Spleen (tissue), 11 donors: ENCODE data around the gene CYP19A1. TPM values are rescaled to one million over a fixed set of nuclear protein-coding genes. Genes with fewer than 3 reads are reported as not detected.
A peak's percentile ranks its signal among the peaks of the same experiment; 100 is the strongest.

ENCODE experiments used
- DNase-seq: peaks from one replicate; pipeline ENCODE4 v3.0.0-alpha.2; 2020
- H3K27ac ChIP-seq, 8 donors: fragments of 200-600 bp; sonication (generic) in 7 of 8; 1 replicate in 4 of 8; 2 replicates in 4 of 8; pipeline versions ENCODE4 v1.5.0 to v1.8.0; 2016 to 2021; ENCODE audit warnings: inconsistent platforms in 4 of 8, mild to moderate bottlenecking in 4 of 8, moderate library complexity in 1 of 8
- H3K27me3 ChIP-seq, 7 donors: fragments of 200-600 bp; sonication (generic) in 6 of 7; replicated peaks in 1 of 7; 1 replicate in 4 of 7; 2 replicates in 3 of 7; pipeline versions ENCODE4 v1.5.0 to v1.8.0; 2016 to 2021; ENCODE audit warnings: inconsistent platforms in 3 of 7, mild to moderate bottlenecking in 1 of 7
- H3K36me3 ChIP-seq, 6 donors: fragments of 200-600 bp; sonication (generic) in 5 of 6; 1 replicate in 4 of 6; 2 replicates in 2 of 6; pipeline versions ENCODE4 v1.5.0 to v1.8.0; 2016 to 2021; ENCODE audit warnings: inconsistent platforms in 2 of 6
- H3K4me1 ChIP-seq, 6 donors: fragments of 200-600 bp; sonication (generic) in 5 of 6; 1 replicate in 3 of 6; 2 replicates in 3 of 6; pipeline versions ENCODE4 v1.5.0 to v1.8.0; 2016 to 2021; ENCODE audit warnings: inconsistent platforms in 3 of 6
- H3K4me3 ChIP-seq, 8 donors: fragments of 200-600 bp; sonication (generic) in 7 of 8; 1 replicate in 4 of 8; 2 replicates in 4 of 8; pipeline versions ENCODE4 v1.5.0 to v1.8.0; 2016 to 2021; ENCODE audit warnings: inconsistent platforms in 4 of 8, mild to moderate bottlenecking in 4 of 8, moderate library complexity in 2 of 8
- H3K9me3 ChIP-seq, 8 donors: fragments of 200-600 bp; sonication (generic) in 7 of 8; 1 replicate in 4 of 8; 2 replicates in 4 of 8; pipeline versions ENCODE4 v1.5.0 to v1.8.0; 2016 to 2021; ENCODE audit warnings: inconsistent platforms in 4 of 8
- POLR2A ChIP-seq, 3 donors: fragments of 450-650 bp; IDR thresholded peaks; one replicate each; pipeline ENCODE4 v1.5.1; 2017; ENCODE audit warnings: antibody characterized with exemption in 3 of 3, mild to moderate bottlenecking in 1 of 3
- POLR2AphosphoS5 ChIP-seq, 3 donors: sonication (generic); formaldehyde crosslinking; IDR thresholded peaks; one replicate each; pipeline ENCODE4 v1.5.1; 2017; ENCODE audit warnings: antibody characterized with exemption in 3 of 3
- WGBS, 5 donors: extraction: QIAGEN DNeasy Blood & Tissue Kit in 3 of 5; methylation state at CpG; one replicate each; pipeline versions ENCODE4 v1.1.5 to v1.1.7; 2013 to 2018; 5-methylcytosine and 5-hydroxymethylcytosine counted together
- intact Hi-C: fragments of 100-400 bp; cut with DNase I; formaldehyde crosslinking; loops from one replicate; pipeline ENCODE4 v1.15.0; 2023; ENCODE audit warnings: low total_unique reads
- polyA plus RNA-seq, 3 donors: library from polyadenylated mRNA; stranded (reverse); fragments of 200-250 nt; gene quantifications; one replicate each; pipeline ENCODE4 v1.2.1, GENCODE V29; 2013
- total RNA-seq, 7 donors: library from RNA; depleted of rRNA in 3 of 7; stranded (reverse); fragments of >200 nt in 3 of 7; fragmentation: NEBNext Ultra II Directional in 4 of 7; extraction: Animal tissue kit (Norgen Biotek cat#: 25700) in 4 of 7; gene quantifications; one replicate each; pipeline versions ENCODE4 v1.1.0 to v1.2.1, GENCODE V29; 2016 to 2021
- TF ChIP-seq, protein P1 (sequence below), 11 experiments: fragments of 200-600 bp in 7 of 11; fragments of 450-650 bp in 4 of 11; sonication (generic) in 4 of 11; IDR thresholded peaks in 8 of 11; conservative IDR thresholded peaks in 3 of 11; 1 replicate in 7 of 11; 2 replicates in 4 of 11; pipeline versions ENCODE4 v1.4.0 to v1.8.0; 2016 to 2021; ENCODE audit warnings: antibody characterized with exemption in 11 of 11, inconsistent platforms in 4 of 11, mild to moderate bottlenecking in 1 of 11
- donor health status: healthy with polysubstance abuse.
- donor health status: DM: no; HTN: no; CAD: no; lungs with moderate emphysema.
- donor health status: DM: no; HTN: no; CAD: no.
- donor health status: Bipolar disorder and iron deficiency.
- donor health status: healthy.
- donor health status: DM: no; HTN: no; CAD: no.
- donor health status: DM: yes; HTN: yes; CAD: no.

The CYP19A1 gene
- total and polyA plus RNA-seq, 10 donors, result 0.13 to 5.6 (median 0.96) TPM; not detected in 1

DNA sequence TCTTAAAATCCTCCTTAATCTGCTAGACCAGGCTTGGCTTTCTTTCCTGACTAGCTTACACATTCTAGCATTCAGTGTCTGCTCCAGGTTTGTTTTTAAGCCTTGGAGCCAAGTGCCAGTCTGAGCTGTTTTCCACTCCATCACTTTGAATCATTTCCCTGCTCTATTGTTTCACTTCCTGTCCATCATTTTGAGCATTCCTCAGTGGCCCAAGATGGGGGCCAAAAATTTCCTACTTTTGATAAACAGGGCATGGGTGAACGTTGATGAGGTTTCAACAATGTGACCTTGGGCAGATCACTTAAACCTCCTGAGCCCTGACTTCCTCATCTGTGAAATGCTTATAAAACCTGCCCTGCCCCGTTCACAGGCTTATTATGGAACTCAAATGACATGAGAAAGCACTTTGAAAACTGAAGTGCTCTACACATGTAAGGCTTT lies 4.4 kb downstream of the CYP19A1 start:
- Histone ChIP-seq H3K27me3 (peaks cover 0 to 41% (median 0%) of the 10 kb centered on the region in 7 donors), H3K4me1 (peaks cover 9 to 57% (median 20%) of the 10 kb centered on the region in 6 donors), H3K9me3 (no peaks in the 10 kb centered on the region), H3K4me3 (no peak overlapping the region), H3K36me3 (no peaks in the 10 kb centered on the region), H3K27ac (peak overlapping the region in 4 of 8 donors; percentile 22 to 67 (median 48))
- WGBS, 5 donors, result 0 to 7% (median 2%) methylated on average over 2 of the region's 2 CpGs
- TF ChIP-seq, protein P1, sequence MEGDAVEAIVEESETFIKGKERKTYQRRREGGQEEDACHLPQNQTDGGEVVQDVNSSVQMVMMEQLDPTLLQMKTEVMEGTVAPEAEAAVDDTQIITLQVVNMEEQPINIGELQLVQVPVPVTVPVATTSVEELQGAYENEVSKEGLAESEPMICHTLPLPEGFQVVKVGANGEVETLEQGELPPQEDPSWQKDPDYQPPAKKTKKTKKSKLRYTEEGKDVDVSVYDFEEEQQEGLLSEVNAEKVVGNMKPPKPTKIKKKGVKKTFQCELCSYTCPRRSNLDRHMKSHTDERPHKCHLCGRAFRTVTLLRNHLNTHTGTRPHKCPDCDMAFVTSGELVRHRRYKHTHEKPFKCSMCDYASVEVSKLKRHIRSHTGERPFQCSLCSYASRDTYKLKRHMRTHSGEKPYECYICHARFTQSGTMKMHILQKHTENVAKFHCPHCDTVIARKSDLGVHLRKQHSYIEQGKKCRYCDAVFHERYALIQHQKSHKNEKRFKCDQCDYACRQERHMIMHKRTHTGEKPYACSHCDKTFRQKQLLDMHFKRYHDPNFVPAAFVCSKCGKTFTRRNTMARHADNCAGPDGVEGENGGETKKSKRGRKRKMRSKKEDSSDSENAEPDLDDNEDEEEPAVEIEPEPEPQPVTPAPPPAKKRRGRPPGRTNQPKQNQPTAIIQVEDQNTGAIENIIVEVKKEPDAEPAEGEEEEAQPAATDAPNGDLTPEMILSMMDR (IDR thresholded peaks at IDR 0.05 in 8 of 11, conservative IDR thresholded peaks at IDR 0.05 in 3 of 11), result no peak
- TF ChIP-seq POLR2AphosphoS5 (IDR thresholded peaks at IDR 0.05), result no peak
- TF ChIP-seq POLR2A (IDR thresholded peaks at IDR 0.05), result no peak
- intact Hi-C loops, result no loop called here
- no peak for DNase-seq

DNA sequence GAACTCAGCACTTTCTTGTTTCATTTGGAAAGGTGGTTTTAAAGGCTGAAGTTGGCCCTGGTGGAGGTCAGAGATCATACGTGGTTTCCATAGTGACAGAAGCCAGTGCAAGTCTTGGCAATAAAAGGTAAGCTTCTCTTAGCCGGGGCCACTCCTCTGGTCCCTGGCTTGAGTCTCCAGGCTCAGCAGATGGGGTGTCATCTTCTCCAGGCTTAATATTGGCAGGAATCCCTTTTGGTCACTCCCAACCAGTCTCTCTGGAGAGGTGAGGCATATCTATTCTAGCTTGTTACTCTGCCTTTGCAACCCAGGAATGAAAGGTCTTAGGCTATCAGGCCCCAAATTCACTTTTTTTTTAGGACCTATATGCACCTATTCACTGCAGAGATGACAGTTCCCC lies 4.8 kb downstream of the CYP19A1 start:
- peak overlapping the region in 3 of 8 donors; percentile 35 to 67 (median 61) for H3K27ac ChIP-seq
- TF ChIP-seq, protein P1 (IDR thresholded peaks at IDR 0.05 in 8 of 11, conservative IDR thresholded peaks at IDR 0.05 in 3 of 11), result no peak
- peaks cover 0 to 40% (median 0%) of the 10 kb centered on the region in 7 donors for H3K27me3 ChIP-seq
- peaks cover 9 to 57% (median 20%) of the 10 kb centered on the region in 6 donors for H3K4me1 ChIP-seq
- intact Hi-C loops, result no loop called here
- 77 to 93% (median 85%) methylated on average over 2 of the region's 2 CpGs for WGBS, 5 donors
- DNase-seq, result no peak
- no peaks in the 10 kb centered on the region for H3K36me3 ChIP-seq
- no peak overlapping the region for H3K4me3 ChIP-seq
- peaks cover 0 to 3% (median 0%) of the 10 kb centered on the region in 8 donors for H3K9me3 ChIP-seq

DNA sequence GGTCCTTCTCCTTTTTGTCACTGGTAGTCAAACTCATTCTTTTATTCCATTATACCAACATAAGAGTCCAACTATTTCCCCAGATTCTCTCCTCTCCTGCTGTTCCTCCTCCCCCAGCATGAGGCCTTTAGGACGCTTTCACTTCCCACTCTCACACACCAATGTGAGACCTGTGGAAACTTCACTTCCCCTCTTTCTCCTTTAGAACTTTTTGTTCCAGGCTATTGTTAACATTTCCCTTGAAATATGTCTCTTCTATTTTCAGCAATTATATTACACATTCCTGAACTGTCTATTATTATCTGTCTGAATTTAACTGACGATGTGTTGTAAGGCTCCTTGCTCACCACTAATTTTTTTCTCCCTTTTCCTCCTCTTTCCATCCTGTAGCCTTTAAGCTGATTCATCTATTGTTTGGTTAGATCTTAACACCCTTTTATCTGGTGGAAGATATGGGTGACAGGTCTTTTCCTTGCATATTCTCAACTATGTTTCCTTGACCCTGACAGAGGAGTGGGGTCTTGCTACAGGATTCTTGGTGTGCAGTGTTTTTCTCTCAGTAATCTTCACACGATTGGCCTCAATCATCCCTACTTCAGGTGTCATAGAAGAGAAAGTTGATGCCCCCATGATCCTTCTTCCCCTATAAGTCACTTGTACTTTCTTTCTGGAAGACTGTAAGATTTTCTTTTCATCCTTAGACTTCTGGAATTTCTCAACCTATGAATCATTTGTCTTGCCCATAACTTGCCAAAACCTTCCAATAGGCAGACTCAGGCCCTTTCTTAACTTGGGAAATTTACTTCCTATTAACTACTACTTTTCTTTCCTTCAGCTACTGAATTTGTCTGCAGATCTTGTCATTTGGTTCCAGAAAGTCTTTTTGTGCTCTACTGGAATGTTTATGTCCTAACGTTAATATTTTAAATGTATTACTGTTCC lies 5.9 kb downstream of the CYP19A1 start:
- no peak for TF ChIP-seq POLR2AphosphoS5 (IDR thresholded peaks at IDR 0.05)
- TF ChIP-seq, protein P1 (IDR thresholded peaks at IDR 0.05 in 8 of 11, conservative IDR thresholded peaks at IDR 0.05 in 3 of 11), result no peak
- no peak for TF ChIP-seq POLR2A (IDR thresholded peaks at IDR 0.05)
- H3K36me3 ChIP-seq, result no peaks in the 10 kb centered on the region
- no peak for DNase-seq
- peak overlapping the region in 3 of 8 donors; percentile 10 to 67 (median 27) for H3K27ac ChIP-seq
- peaks cover 0 to 29% (median 0%) of the 10 kb centered on the region in 7 donors for H3K27me3 ChIP-seq
- intact Hi-C loops, result no loop called here
- H3K9me3 ChIP-seq, result peaks cover 0 to 5% (median 0%) of the 10 kb centered on the region in 8 donors
- WGBS, 5 donors, result 58 to 73% (median 63%) methylated on average over 4 of the region's 4 CpGs
- peaks cover 9 to 57% (median 20%) of the 10 kb centered on the region in 6 donors for H3K4me1 ChIP-seq
- H3K4me3 ChIP-seq, result no peak overlapping the region

DNA sequence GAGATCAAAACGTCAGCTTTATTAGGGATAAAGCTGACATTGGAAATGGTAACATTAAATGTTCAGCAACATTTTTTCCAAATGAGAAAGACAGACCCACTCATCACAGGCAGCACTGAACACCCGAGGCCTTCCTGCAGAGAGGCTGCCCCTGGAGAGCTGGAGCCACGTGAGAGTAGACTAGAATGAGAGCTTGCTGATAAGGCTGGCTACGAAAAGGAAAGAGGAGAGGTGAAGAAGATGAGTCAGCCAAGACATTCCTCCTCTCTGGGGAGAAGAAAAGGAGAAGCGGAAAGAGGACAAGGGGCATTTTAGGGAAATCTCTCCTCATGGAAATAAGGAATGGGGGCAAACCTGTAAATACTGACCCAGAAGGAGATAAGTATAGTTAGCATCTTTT lies 7.3 kb downstream of the CYP19A1 start:
- H3K9me3 ChIP-seq, result peaks cover 0 to 5% (median 0%) of the 10 kb centered on the region in 8 donors
- peaks cover 0 to 22% (median 0%) of the 10 kb centered on the region in 7 donors for H3K27me3 ChIP-seq
- H3K4me1 ChIP-seq, result peaks cover 9 to 51% (median 20%) of the 10 kb centered on the region in 6 donors
- no peak overlapping the region for H3K27ac ChIP-seq
- H3K4me3 ChIP-seq, result no peak overlapping the region
- WGBS, 5 donors, result 67 to 86% (median 74%) methylated on average over 5 of the region's 5 CpGs
- no peak for DNase-seq
- H3K36me3 ChIP-seq, result no peaks in the 10 kb centered on the region
- intact Hi-C loops, result no loop called here
- TF ChIP-seq POLR2AphosphoS5 (IDR thresholded peaks at IDR 0.05) (no peak), POLR2A (IDR thresholded peaks at IDR 0.05) (no peak)
- TF ChIP-seq, protein P1 (IDR thresholded peaks at IDR 0.05 in 8 of 11, conservative IDR thresholded peaks at IDR 0.05 in 3 of 11), result no peak
